Body of pancreas (tissue), 4 donors: ENCODE measurements around the gene SIGLEC11.

Experiments
- CTCF ChIP-seq, 7 experiments: fragments of 450-650 bp in 4 of 7; fragments of 200-600 bp in 3 of 7; sonication (generic) in 3 of 7; IDR thresholded peaks; one replicate each; pipeline ENCODE4 v1.5.1; 2016 to 2019; ENCODE audit warnings: antibody characterized with exemption in 7 of 7
- POLR2A ChIP-seq, 3 donors: fragments of 450-650 bp; IDR thresholded peaks; one replicate each; pipeline ENCODE4 v1.6.1; 2016; ENCODE audit warnings: antibody characterized with exemption in 3 of 3, mild to moderate bottlenecking in 2 of 3

DNA sequence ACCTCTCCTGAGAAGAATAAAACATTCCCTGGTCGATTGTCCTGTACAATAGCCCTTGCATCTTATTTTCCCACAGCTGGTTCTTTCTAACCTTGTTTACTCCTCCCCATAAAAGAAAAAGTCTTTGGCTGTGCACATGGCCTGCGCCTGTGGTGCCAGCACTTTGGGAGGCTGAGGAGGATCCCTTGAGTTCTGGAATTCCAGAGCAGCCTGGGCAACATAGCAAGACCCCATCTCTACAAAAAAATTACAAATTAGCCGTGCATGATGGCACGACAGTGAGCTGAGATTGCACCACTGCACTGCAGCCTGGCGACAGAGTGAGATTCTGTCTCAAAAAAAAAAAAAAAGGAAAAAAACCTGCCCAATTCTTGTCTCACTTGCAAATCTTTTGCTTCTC lies 24.4 kb downstream of the SIGLEC11 start:
- no peak for TF ChIP-seq POLR2A (IDR thresholded peaks at IDR 0.05)
- TF ChIP-seq CTCF (IDR thresholded peaks at IDR 0.05): no peak
